ENCODE data around the gene WDPCP.
"Not testable (repeated sequence)": the region's sequence is repeated elsewhere in the genome, so short reads cannot be mapped to it uniquely, and the experiment has no call there.

Gene WDPCP

DNA sequence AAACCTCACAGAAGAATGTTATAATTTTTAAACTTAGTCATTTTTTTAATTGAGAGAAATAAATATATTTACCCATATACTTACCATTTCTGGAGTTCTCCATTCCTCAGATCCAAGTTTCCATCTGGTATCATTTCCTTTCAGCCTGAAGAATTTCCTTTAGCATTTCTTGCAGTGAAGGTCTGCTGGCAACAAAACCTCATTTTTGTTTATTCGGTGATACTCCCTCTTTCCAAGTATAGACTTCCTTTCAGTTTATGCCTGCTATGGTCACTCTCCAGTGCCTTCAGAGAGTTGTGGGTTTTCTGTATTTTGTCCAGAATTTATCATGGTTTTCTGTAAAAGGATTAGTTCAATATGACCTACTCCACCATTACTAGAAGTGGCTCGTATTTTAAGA, 17.0 kb downstream of the WDPCP start:
- Histone ChIP-seq H3K36me3 (ENCODE audit: insufficient read depth, low read length) (no peaks in the 10 kb centered on the region), H3K4me3 (ENCODE audit: low read length) (no peak overlapping the region), H3K27ac (ENCODE audit: low read depth, low read length) (no peak overlapping the region), H3K4me1 (ENCODE audit: insufficient read depth, low read length) (no peaks in the 10 kb centered on the region), H3K9ac (ENCODE audit: low read depth, low read length) (no peak overlapping the region), H3K27me3 (ENCODE audit: insufficient read depth, low read length) (no peaks in the 10 kb centered on the region), H3K9me3 (ENCODE audit: insufficient read depth, low read depth, low read length) (peaks cover 25% of the 10 kb centered on the region)
- WGBS: 87% methylated on average over 2 of the region's 2 CpGs

DNA sequence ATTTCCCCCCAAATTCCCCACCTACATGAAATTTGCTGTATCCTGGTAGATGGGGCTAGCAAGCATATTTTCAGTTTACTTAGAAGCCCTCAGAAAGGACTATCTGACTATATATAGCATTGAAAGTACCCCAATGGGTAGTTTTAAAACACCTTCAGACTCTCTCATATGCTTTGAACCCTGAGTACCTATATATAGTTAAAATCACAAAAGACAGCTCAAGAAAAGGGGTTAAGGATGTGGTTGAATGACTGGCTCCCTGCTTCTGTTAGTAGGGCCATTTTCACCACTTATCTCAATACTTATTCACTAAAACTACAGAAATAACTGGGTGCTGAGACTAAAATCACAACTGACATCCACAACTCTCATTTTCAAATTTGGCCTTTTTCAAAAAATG, 18.5 kb downstream of the WDPCP start:
- no peak overlapping the region for H3K27ac ChIP-seq (ENCODE audit: low read depth, low read length)
- no peaks in the 10 kb centered on the region for H3K27me3 ChIP-seq (ENCODE audit: insufficient read depth, low read length)
- H3K9me3 ChIP-seq (ENCODE audit: insufficient read depth, low read depth, low read length): peaks cover 20% of the 10 kb centered on the region
- no peaks in the 10 kb centered on the region for H3K4me1 ChIP-seq (ENCODE audit: insufficient read depth, low read length)
- no peak overlapping the region for H3K9ac ChIP-seq (ENCODE audit: low read depth, low read length)
- H3K36me3 ChIP-seq (ENCODE audit: insufficient read depth, low read length): no peaks in the 10 kb centered on the region
- no peak overlapping the region for H3K4me3 ChIP-seq (ENCODE audit: low read length)

DNA sequence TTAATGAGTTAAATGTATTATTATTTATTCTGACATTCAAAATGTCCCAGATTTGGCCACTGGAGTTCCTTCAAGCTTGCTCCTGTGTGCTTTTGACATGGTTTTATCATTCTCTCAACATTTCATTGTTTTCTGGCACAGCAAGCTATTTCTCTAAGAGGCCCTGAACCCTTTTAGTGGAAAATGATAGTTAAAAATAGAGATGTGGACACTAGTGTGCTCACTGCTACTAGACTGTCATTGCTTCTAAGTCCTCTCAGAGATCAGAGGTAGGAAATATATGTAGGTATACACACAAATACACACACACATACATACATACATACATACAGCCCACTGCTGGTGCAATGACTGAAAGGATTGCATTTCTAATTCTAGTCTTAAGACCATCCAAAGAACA, 25.5 kb downstream of the WDPCP start:
- Histone ChIP-seq H3K9ac (ENCODE audit: low read depth, low read length) (no peak overlapping the region), H3K9me3 (ENCODE audit: insufficient read depth, low read depth, low read length) (peaks cover 5% of the 10 kb centered on the region; the same call in 1 of the 2 replicates), H3K27ac (ENCODE audit: low read depth, low read length) (no peak overlapping the region), H3K36me3 (ENCODE audit: insufficient read depth, low read length) (no peaks in the 10 kb centered on the region), H3K27me3 (ENCODE audit: insufficient read depth, low read length) (no peaks in the 10 kb centered on the region), H3K4me1 (ENCODE audit: insufficient read depth, low read length) (no peaks in the 10 kb centered on the region), H3K4me3 (ENCODE audit: low read length) (no peak overlapping the region)

DNA sequence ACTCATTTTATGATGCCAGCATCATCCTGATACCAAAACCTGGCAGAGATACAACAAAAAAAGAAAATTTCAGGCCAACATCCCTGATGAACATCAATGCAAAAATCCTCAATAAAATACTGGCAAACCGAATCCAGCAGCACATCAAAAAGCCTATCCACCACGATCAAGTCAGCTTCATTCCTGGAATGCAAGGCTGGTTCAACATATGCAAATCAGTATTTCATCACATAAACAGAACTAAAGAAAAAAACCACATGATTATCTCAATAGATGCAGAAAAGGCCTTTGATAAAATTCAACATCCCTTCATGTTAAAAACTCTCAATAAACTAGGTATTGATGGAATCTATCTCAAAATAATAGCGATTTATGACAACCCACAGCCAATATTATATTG, 29.4 kb downstream of the WDPCP start:
- not testable (repeated sequence) for H3K4me1 ChIP-seq (ENCODE audit: insufficient read depth, low read length); H3K9me3 ChIP-seq (ENCODE audit: insufficient read depth, low read depth, low read length); H3K27me3 ChIP-seq (ENCODE audit: insufficient read depth, low read length); H3K4me3 ChIP-seq (ENCODE audit: low read length); H3K9ac ChIP-seq (ENCODE audit: low read depth, low read length); H3K27ac ChIP-seq (ENCODE audit: low read depth, low read length); H3K36me3 ChIP-seq (ENCODE audit: insufficient read depth, low read length)
- WGBS: 95% methylated on average over 2 of the region's 3 CpGs

DNA sequence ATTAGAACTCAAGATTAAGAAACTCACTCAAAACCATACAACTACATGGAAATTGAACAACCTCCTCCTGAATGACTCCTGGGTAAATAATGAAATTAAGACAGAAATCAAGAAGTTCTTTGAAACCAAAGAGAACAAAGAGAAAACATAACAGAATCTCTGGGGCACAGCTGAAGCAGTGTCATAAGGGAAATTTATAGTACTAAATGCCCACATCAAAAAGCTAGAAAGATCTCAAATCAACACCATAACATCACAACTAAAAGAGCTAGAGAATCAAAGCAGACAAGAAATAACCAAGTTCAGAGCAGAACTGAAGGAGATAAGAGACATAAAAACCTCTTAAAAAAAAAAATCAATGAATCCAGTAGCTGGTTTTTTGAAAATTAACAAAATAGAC, 30.5 kb downstream of the WDPCP start:
- not testable (repeated sequence) for H3K9me3 ChIP-seq (ENCODE audit: insufficient read depth, low read depth, low read length); H3K27me3 ChIP-seq (ENCODE audit: insufficient read depth, low read length); H3K4me1 ChIP-seq (ENCODE audit: insufficient read depth, low read length); H3K9ac ChIP-seq (ENCODE audit: low read depth, low read length); H3K36me3 ChIP-seq (ENCODE audit: insufficient read depth, low read length); H3K4me3 ChIP-seq (ENCODE audit: low read length); H3K27ac ChIP-seq (ENCODE audit: low read depth, low read length)

DNA sequence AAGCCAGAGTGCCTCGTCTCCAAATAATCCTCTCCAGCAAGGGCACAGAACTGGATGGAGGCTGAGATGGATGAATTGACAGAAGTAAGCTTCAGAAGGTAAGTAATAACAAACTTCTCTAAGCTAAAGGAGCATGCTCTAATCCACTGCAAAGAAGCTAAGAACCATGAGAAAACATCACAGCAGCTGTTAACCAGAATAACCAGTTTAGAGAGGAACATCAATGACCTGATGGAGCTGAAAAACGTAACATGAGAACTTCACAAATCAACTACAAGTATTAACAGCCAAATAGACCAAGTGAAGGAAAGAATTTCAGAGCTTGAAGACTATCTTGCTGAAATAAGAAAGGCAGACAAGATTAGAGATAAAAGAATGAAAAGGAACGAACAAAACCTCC, 32.3 kb downstream of the WDPCP start:
- Histone ChIP-seq H3K4me3 (ENCODE audit: low read length) (no peak overlapping the region), H3K36me3 (ENCODE audit: insufficient read depth, low read length) (no peaks in the 10 kb centered on the region), H3K4me1 (ENCODE audit: insufficient read depth, low read length) (no peaks in the 10 kb centered on the region; the same call in 1 of the 2 replicates), H3K27ac (ENCODE audit: low read depth, low read length) (no peak overlapping the region), H3K9me3 (ENCODE audit: insufficient read depth, low read depth, low read length) (no peaks in the 10 kb centered on the region), H3K9ac (ENCODE audit: low read depth, low read length) (no peak overlapping the region), H3K27me3 (ENCODE audit: insufficient read depth, low read length) (no peaks in the 10 kb centered on the region)
- WGBS: 94% methylated on average over 3 of the region's 3 CpGs

DNA sequence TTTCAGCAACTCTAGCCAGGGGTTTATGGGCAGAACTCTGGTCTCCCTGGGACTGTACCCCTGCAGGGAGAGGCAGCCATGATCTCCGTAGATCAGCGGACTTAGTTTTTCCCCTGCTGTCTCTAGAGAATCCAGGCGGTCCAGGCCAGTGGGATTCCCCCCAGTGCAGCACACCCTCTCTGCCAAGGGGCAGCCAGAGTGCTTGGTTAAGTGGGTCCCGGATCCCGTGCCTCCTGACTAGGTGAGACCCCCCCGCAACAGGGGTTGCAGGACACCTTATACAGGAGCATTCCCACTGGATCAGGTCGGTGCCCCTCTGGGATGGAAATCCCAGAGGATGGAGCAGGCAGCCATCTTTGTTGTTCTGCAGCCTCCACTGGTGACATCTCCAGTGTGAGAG, 33.0 kb downstream of the WDPCP start:
- no peak overlapping the region for H3K4me3 ChIP-seq (ENCODE audit: low read length)
- no peaks in the 10 kb centered on the region; the same call in 1 of the 2 replicates for H3K4me1 ChIP-seq (ENCODE audit: insufficient read depth, low read length)
- no peaks in the 10 kb centered on the region for H3K36me3 ChIP-seq (ENCODE audit: insufficient read depth, low read length)
- no peaks in the 10 kb centered on the region for H3K9me3 ChIP-seq (ENCODE audit: insufficient read depth, low read depth, low read length)
- 96% methylated on average over 7 of the region's 7 CpGs for WGBS
- no peak overlapping the region for H3K27ac ChIP-seq (ENCODE audit: low read depth, low read length)
- no peaks in the 10 kb centered on the region for H3K27me3 ChIP-seq (ENCODE audit: insufficient read depth, low read length)
- no peak overlapping the region for H3K9ac ChIP-seq (ENCODE audit: low read depth, low read length)

DNA sequence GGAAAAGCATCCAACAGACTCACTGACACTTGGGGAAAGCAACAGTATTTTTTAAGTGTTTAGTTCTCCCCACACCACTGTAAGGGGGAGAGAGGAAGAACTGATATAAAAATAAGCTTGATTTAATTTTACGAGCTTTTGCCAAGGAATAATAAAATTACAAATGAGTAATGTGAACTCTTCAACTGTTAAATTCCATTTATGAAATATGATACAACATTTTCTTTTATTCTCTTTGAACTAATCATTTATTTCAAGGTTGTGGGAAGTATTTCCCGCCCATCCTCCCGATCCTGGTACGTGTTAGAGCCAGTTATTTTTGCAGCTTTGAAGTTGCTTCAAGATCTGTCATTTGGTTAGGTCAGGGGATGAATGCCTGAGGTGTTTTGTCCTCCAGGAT, 35.2 kb downstream of the WDPCP start:
- Histone ChIP-seq H3K9me3 (ENCODE audit: insufficient read depth, low read depth, low read length) (no peaks in the 10 kb centered on the region), H3K27me3 (ENCODE audit: insufficient read depth, low read length) (no peaks in the 10 kb centered on the region), H3K9ac (ENCODE audit: low read depth, low read length) (no peak overlapping the region), H3K4me3 (ENCODE audit: low read length) (no peak overlapping the region), H3K4me1 (ENCODE audit: insufficient read depth, low read length) (no peaks in the 10 kb centered on the region; the same call in 1 of the 2 replicates), H3K27ac (ENCODE audit: low read depth, low read length) (no peak overlapping the region), H3K36me3 (ENCODE audit: insufficient read depth, low read length) (no peaks in the 10 kb centered on the region)
- WGBS: 94% methylated on average over 3 of the region's 4 CpGs

DNA sequence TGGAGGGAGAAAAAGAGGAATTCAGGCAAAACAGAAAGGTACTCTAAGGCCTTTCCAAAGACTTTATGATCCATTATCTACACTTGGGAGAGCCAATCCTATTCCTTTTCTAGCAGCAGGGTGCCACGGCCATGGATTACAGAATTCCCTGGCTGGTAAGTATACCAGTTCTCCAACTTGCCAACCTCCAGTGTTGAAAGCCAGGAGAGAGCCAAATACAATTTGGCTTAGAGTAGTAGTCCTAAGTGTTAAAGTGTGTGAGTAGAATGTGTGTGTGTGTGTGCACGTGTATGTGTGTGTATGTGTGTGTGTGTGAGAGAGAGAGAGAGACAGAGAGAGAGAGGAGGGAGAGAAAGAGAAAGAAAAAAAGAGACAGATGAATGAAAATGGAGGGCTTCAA, 43.3 kb downstream of the WDPCP start:
- Histone ChIP-seq H3K27me3 (ENCODE audit: insufficient read depth, low read length) (no peaks in the 10 kb centered on the region), H3K36me3 (ENCODE audit: insufficient read depth, low read length) (no peaks in the 10 kb centered on the region), H3K4me3 (ENCODE audit: low read length) (no peak overlapping the region), H3K4me1 (ENCODE audit: insufficient read depth, low read length) (0 out of 2 replicates have a peak, but pooled peaks cover 3% of the 10 kb centered on the region), H3K27ac (ENCODE audit: low read depth, low read length) (no peak overlapping the region), H3K9ac (ENCODE audit: low read depth, low read length) (no peak overlapping the region), H3K9me3 (ENCODE audit: insufficient read depth, low read depth, low read length) (no peaks in the 10 kb centered on the region)
- 84% methylated on average over 2 of the region's 2 CpGs for WGBS

DNA sequence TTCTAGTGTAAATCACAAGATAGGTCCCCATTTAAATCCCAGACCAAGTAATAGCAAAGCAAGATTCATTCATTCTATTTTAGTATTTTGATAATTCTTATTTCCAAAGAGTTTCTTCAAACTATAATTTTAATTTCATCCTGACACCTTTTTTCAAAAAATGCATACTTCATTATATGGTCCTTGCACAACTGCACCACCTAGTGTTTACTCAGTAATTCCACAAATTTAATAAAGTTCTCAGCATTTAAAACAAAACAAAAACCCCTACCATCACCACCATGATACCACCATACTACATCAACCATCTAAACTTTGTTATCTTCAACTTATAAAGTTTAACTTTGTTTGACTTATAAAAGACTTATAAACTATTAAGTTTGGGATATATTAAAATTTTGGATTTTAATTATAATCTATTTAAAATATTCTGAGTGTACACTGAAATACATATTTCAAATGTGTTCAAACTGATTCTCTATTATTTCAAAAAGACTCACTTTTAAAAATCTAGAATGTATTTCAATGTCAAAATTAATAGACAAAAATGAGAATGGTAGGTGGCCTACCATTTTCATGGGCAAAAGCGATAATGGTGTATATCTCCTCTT, 44.2 kb downstream of the WDPCP start:
- no peaks in the 10 kb centered on the region for H3K27me3 ChIP-seq (ENCODE audit: insufficient read depth, low read length)
- no peaks in the 10 kb centered on the region for H3K36me3 ChIP-seq (ENCODE audit: insufficient read depth, low read length)
- 92% methylated on average over 1 of the region's 1 CpG for WGBS
- no peak overlapping the region for H3K27ac ChIP-seq (ENCODE audit: low read depth, low read length)
- no peaks in the 10 kb centered on the region for H3K9me3 ChIP-seq (ENCODE audit: insufficient read depth, low read depth, low read length)
- H3K4me1 ChIP-seq (ENCODE audit: insufficient read depth, low read length): 0 out of 2 replicates have a peak, but pooled peaks cover 3% of the 10 kb centered on the region
- H3K9ac ChIP-seq (ENCODE audit: low read depth, low read length): no peak overlapping the region
- H3K4me3 ChIP-seq (ENCODE audit: low read length): no peak overlapping the region

DNA sequence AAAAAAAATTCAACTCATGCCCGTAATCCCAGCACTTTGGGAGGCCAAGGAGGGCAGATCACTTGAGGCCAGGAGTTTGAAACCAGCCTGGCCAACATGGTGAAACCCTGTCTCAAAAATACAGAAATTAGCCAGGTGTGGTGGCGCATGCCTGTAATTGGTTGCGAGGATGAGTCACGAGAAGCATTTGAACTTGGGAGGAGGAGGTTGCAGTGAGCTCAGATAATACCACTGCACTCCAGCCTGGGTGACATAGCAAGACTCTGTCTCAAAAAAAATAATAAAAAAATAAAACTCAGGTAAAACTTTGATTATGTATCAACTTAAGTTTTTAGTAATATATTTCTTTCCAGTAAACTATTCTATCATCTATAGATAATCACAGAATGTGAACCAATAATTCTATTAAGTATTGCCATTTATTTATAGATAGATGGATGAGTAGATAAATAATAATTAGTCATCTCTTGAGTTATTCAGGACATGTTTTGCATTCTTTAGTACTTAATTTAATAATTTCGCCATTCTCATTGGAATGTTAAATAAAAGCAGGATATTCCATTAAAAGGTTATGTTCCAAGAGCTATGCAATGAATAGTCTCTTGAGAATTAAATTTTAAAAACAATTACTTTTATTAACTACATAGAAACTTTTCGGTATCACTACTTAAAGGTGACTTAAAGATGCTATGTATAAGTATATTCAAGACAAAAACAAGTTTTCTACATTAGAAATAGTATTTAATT, 48.7 kb downstream of the WDPCP start:
- H3K4me1 ChIP-seq (ENCODE audit: insufficient read depth, low read length): no peaks in the 10 kb centered on the region

DNA sequence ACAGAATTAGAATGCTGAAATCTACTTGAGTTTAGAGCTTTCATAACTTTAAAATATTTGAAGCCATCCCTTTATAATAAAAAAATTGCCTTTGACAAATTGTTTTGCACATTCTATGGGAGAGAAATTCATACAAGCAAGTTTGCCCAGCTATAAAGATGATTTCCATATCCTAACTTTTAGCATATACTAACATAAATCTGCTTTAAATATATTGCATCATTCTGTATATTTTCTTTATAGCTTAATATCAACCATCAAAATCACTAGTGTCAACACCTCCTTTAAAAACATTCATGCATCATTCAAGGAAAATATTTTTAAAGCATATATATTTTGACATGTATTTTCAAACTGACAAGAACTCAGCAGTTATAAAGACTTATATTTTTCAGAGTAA, 49.9 kb downstream of the WDPCP start:
- no peaks in the 10 kb centered on the region for H3K27me3 ChIP-seq (ENCODE audit: insufficient read depth, low read length)
- no peak overlapping the region for H3K27ac ChIP-seq (ENCODE audit: low read depth, low read length)
- H3K36me3 ChIP-seq (ENCODE audit: insufficient read depth, low read length): no peaks in the 10 kb centered on the region
- no peak overlapping the region for H3K9ac ChIP-seq (ENCODE audit: low read depth, low read length)
- no peaks in the 10 kb centered on the region for H3K4me1 ChIP-seq (ENCODE audit: insufficient read depth, low read length)
- H3K4me3 ChIP-seq (ENCODE audit: low read length): no peak overlapping the region
- H3K9me3 ChIP-seq (ENCODE audit: insufficient read depth, low read depth, low read length): no peaks in the 10 kb centered on the region

More for the DNA sequence above, 48.7 kb downstream of the WDPCP start:
- Histone ChIP-seq H3K27ac (ENCODE audit: low read depth, low read length) (no peak overlapping the region), H3K27me3 (ENCODE audit: insufficient read depth, low read length) (no peaks in the 10 kb centered on the region), H3K36me3 (ENCODE audit: insufficient read depth, low read length) (no peaks in the 10 kb centered on the region), H3K9me3 (ENCODE audit: insufficient read depth, low read depth, low read length) (no peaks in the 10 kb centered on the region), H3K9ac (ENCODE audit: low read depth, low read length) (no peak overlapping the region), H3K4me3 (ENCODE audit: low read length) (no peak overlapping the region)
- WGBS: 88% methylated on average over 4 of the region's 6 CpGs

Measured in HUES64 (cell line).